Esophagus squamous epithelium (tissue), 4 donors: ENCODE results near the gene NUS1.

ENCODE experiments used
- POLR2A ChIP-seq, 4 donors: fragments of 450-650 bp; IDR thresholded peaks; one replicate each; pipeline ENCODE4 v1.6.1; 2017; ENCODE audit warnings: antibody characterized with exemption in 4 of 4, mild to moderate bottlenecking in 4 of 4, moderate library complexity in 3 of 4
- TF ChIP-seq, protein P1 (sequence below), 6 experiments: fragments of 450-650 bp in 4 of 6; fragments of 200-600 bp in 2 of 6; sonication (generic) in 2 of 6; IDR thresholded peaks; one replicate each; pipeline ENCODE4 v1.5.1; 2016 to 2019; ENCODE audit warnings: antibody characterized with exemption in 6 of 6, mild to moderate bottlenecking in 4 of 6, moderate library complexity in 4 of 6

DNA sequence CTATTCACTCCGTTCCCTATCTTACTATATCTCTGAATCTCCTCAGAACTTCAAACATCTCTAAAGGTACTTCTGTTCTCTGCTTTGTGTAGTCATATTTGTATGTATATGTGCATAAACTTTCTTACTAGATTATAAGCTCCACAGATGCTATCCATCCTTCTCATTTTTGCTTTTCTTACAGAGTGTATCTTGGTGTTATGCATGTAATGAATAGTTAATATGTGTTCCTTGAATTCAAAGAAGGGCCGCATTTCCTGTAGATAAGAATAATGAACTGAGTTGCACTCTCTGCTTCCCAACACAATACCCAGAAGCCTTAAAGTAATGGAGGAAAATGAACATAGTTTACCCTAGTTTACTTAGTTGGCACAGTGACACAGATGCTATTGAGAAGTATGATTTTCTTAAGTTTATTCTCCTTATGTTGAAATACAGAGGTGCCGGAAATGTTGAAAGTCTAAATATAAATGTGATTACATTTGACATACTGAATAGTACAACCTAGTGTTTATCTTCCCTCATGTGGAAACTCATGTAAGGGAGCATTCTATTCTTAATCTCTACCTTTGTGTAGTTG lies 6.0 kb downstream of the NUS1 start:
- TF ChIP-seq POLR2A (IDR thresholded peaks at IDR 0.05), result no peak
- TF ChIP-seq, protein P1, sequence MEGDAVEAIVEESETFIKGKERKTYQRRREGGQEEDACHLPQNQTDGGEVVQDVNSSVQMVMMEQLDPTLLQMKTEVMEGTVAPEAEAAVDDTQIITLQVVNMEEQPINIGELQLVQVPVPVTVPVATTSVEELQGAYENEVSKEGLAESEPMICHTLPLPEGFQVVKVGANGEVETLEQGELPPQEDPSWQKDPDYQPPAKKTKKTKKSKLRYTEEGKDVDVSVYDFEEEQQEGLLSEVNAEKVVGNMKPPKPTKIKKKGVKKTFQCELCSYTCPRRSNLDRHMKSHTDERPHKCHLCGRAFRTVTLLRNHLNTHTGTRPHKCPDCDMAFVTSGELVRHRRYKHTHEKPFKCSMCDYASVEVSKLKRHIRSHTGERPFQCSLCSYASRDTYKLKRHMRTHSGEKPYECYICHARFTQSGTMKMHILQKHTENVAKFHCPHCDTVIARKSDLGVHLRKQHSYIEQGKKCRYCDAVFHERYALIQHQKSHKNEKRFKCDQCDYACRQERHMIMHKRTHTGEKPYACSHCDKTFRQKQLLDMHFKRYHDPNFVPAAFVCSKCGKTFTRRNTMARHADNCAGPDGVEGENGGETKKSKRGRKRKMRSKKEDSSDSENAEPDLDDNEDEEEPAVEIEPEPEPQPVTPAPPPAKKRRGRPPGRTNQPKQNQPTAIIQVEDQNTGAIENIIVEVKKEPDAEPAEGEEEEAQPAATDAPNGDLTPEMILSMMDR (IDR thresholded peaks at IDR 0.05), result no peak
